Amniotic epithelial cell (primary cell): Measurements from ENCODE around the gene LSM8.
"Not testable (repeated sequence)": the region's sequence is repeated elsewhere in the genome, so short reads cannot be mapped to it uniquely, and the experiment has no call there.

Source experiments
- DNase-seq: peaks from one replicate; pipeline ENCODE4 v3.0.0-alpha.2; 2010; ENCODE audit warnings: low read depth

Gene LSM8

DNA sequence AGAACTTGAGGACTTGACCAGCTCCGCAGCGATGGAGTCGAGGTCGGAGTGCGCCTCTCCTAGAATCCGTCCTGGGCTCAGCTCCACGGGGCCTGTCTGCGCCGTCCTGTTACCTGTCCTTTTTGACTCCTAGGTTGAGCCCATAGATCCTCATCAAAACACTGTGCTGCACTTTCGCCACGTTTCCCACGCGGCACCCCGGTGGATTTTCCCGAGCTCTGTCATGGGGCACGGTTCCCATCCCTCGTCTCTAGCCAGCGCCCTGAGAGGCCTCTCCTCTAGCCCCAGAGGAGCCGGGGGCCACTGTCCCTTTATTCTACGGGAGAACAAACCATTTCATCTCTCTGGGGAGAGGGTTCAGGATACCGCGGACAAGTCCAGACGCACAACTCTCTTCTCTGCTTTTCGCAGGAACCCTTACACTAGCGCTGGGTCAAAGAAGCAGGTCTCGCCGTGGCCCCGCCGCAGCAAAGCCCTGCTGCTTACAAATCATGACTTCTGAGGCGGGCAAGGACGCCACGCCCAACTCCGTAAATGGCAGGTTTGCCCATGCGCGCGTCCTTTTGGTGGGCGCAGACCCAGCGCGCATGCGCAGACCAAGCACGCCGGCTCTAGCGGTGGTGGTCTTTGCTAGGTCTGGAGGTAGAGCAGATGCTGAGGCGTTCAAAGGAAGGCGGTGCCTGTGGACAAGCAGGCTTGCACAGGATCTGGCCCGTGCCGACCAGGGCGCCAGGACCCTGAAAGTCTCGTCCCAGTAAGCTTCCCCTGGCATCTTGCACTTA, 30.3 kb downstream of the LSM8 start:
- peak; percentile 72 for DNase-seq

DNA sequence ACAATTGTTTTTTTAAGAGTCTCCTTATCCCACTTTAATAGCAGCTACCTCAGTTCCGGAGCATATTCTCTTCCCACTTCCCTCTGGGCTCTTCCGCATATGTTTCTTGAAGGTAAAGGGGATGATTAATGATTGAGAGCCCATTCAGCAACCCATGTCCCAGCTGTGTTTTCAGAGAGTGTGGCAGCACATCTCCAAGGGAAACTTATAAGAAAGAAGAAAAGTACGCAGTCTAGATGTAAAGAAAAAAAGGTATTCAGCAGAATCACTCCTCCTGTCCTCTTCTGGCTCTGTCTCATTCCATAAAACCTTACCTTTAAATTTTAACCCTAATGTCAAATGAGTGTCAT, 30.8 kb downstream of the LSM8 start:
- DNase-seq: no peak

DNA sequence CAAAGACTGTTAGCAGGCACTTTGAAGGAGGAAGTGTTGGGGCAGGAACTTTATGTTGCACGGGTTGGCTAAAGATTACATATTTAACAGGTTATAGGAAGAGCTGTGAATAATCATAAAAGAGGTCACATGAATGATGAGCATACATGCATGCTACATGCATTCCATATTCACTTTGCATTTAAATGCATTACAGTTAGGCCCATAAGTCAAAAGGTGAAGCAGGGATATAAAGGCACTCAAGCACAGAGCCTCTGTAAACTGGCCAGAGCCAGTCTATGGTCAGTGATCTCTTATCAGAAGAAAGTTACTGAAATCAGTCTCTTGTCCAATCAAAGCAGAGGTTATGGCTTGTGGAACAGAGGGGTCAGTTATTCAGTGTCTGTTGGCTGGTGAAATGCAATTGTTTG, 33.3 kb downstream of the LSM8 start:
- no peak for DNase-seq

DNA sequence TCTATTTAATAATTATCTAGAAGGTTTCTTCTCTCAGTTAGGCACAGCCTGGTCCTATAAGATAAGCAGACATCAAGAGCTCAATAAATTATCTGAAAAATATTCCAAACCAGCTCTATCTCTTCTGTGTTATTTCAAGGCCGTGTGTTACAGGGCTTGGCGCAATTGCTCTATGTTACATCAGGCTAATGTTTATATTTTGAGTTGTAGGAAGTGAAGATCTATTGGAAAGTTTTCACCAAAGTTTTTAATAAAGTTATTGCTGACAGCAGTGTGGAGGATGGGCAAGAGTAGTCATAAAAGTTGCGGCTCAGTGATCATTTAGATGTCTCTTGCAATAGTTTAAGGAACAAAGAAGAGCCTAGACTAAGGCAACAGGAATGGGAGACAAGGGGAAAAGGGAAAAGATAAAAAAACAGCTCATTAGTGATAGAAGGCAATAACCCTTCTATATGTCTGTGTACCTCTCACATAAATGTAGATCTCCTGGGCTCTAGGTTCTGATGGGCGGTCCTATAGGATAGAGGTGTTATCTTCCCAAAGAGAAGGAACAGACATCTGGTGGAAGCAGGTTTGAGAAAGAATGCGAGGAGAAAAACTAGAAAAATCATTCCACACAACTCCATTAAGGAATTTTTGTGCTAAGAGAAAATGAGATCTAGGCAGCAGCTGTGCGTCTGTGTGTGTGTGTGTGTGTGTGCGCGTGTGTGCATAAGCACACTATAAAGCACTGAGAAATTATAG, 34.6 kb downstream of the LSM8 start:
- DNase-seq: peak; percentile 61

DNA sequence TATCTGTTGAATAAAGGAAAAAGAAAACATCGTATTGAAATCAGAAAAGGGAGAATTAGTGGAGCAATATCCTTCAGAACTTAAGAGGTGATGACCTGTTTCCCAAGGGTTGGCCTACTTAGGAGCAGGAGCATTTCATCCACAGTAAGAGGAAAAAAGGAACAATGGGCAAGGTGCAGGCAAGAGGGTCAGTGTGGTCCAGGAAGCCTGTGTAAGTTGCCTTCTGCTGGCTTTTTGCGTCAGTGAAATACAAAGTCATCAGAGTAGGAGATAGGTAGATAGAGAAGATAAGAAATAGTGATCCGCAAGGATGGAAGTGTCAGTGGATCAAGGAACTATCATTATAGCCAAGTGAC, 35.2 kb downstream of the LSM8 start:
- no peak for DNase-seq

DNA sequence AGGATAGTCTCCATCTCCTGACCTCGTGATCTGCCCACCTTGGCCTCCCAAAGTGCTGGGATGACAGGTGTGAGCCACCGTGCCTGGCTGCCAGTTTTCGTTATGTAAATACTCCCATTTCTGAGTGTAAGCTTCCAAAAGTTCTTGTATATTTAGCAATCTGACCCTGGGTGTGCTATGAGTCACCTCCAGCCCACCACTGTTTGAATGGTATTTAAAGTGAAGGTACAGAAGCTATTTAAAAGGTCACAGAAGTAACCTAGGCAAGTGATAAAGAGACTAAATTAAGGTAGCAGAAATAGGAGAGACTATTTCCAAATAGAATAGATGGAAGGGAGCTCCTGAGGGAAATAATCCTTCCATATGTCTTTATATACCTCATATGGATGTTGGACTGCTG, 36.6 kb downstream of the LSM8 start:
- no peak for DNase-seq

DNA sequence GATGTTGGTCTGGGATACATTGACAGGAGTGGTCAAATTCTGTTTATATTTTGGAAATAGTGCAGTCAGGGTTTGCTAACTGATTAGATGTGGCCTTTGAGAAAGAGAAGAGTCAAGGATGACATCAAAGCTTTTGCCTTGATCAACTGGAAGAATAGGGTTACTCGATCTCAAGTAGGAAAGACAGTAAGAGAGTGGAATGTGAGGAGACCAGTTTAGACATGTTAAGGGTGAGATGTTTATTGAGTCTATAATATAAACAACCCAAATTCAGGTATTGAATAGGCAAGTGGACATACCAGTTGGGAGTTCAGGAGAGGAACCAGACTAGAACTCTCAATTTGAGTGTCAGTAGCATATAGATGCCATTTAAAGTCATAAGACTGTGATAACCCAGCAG, 38.6 kb downstream of the LSM8 start:
- no peak for DNase-seq

DNA sequence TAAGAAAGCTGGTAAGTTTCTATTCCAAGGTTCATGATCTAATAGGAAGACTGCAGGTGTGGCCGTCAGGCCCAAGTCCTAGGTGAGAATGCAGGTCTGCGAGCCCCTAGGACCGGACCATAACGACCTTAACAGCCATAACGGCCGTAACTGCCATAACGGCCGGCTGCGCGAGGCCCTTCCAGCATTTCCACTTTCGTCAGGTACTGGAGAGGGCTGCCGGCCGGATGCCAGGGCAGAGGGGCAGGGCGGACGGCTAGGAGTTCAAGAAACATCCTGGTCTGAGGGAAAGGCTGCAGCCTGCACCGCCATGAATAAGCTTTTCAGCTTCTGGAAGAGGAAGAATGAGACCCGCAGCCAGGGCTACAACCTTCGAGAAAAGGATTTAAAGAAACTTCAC, 40.6 kb downstream of the LSM8 start, which contains the start of gene ANKRD7:
Gene ANKRD7 (plus strand): TSS at position 184 of the 400 bp plus-strand sequence. CDS start 127 bp downstream, at position 311.
- DNase-seq: no peak

DNA sequence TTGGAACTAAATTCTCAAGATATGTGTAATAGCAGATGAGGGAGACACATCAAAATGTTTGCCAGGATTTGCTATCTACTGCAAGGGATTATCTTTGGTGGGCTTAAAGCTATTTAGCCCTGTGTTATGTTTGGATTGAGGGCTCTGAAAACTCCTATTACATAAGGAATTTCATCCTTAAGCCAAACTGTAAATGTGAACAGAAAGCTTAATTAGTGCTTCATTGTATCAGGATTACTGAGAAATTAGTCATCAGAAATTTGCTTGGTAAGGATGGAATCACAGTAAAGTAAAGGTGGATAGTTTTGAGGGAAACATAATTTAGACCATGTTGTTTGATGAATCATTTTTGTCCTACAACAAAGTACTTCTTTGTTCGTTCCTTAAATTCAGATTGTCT, 48.9 kb downstream of the LSM8 start:
- peak; percentile 17 for DNase-seq

DNA sequence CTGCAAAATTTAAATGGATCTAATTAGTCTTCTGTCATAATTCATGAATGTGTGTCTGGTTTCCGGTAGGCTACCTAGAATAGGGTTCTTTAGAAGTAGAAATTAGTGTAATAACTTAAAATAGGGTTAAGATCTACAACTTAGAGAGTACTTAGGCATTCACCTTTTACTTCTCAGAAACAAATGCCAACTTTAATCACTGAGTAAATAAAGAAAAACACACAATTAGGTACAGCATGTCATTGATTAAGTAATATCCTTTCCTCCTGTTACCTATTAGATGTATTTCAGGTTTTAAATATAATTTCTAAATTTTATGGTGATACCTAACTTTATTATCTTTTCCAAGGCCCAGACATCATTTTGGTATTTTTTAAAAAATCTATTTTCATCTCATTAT, 49.8 kb downstream of the LSM8 start:
- no peak for DNase-seq

DNA sequence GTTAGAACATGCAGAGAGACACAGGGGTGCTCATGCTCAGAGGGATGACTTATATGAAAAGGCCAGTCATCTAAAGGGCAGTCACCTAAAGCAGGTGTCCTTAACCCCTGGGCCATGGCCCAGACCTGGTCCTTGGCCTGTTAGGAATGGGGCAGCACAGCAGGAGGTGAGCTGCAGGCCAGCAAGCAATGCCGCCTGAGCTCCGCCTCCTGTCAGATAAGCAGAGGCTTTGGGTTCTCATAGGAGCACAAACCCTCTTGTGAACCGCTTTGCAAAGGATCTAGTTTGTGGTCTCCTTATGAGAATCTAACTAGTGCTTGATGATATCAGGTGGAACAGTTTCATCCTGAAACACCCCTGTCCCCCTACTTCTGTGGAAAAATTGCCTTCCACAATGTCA, 55.0 kb downstream of the LSM8 start:
- no peak for DNase-seq

DNA sequence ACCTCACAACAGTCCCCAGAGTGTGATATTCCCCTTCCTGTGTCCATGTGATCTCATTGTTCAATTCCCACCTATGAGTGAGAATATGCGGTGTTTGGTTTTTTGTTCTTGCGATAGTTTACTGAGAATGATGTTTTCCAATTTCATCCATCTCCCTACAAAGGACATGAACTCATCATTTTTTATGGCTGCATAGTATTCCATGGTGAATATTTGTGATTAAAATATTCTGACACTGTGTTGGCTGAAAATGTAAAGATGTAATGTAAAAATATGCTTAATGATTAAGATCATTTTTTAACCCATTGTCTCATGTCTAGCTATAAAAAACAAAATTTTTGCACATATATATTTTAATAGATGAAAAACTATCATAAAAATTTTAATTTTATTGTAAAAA, 56.4 kb downstream of the LSM8 start:
- DNase-seq: not testable (repeated sequence)
